Lower lobe of right lung (tissue), 2 donors: Measurements from ENCODE around the gene ATXN7L2. TPM values are rescaled to one million over a fixed set of nuclear protein-coding genes. Genes with fewer than 3 reads are reported as not detected.
A peak's percentile ranks its signal among the peaks of the same experiment; 100 is the strongest.

Source experiments
- ATAC-seq, 2 donors: fragments of 200-7000 bp; cut with Tn5 transposase; one replicate each; pipeline ENCODE4 v1.9.1; 2020 to 2022; ENCODE audit warnings: mild to moderate bottlenecking in 2 of 2, moderate library complexity in 2 of 2
- DNase-seq: peaks from one replicate; pipeline ENCODE4 v3.0.0-alpha.2; 2020
- H3K27ac ChIP-seq: fragments of 200-600 bp; one replicate; pipeline ENCODE4 v1.8.0; 2022
- H3K27me3 ChIP-seq: fragments of 200-600 bp; one replicate; pipeline ENCODE4 v1.8.0; 2022; ENCODE audit warnings: low read depth
- H3K36me3 ChIP-seq: fragments of 200-600 bp; one replicate; pipeline ENCODE4 v1.8.0; 2022; ENCODE audit warnings: mild to moderate bottlenecking
- H3K4me1 ChIP-seq: fragments of 200-600 bp; one replicate; pipeline ENCODE4 v1.8.0; 2022
- H3K4me3 ChIP-seq: fragments of 200-600 bp; one replicate; pipeline ENCODE4 v1.8.0; 2022; ENCODE audit warnings: mild to moderate bottlenecking
- H3K9me3 ChIP-seq: fragments of 200-600 bp; one replicate; pipeline ENCODE4 v1.8.0; 2022
- intact Hi-C: fragments of 100-400 bp; cut with DNase I; formaldehyde crosslinking; loops from one replicate; pipeline ENCODE4 v1.11.0; 2022
- total RNA-seq: library from RNA; stranded (reverse); fragmentation: NEBNext Ultra II Directional; extraction: Animal tissue kit (Norgen Biotek cat#: 25700); gene quantifications from one replicate; pipeline ENCODE4 v1.2.1, GENCODE V29; 2021
- TF ChIP-seq, protein P1 (sequence below): fragments of 200-600 bp; IDR thresholded peaks from one replicate; pipeline ENCODE4 v1.8.0; 2022; ENCODE audit warnings: antibody characterized with exemption, mild to moderate bottlenecking
- donor health status: DM: no; HTN: yes; CAD: no; lungs with severe emphysema.

ATXN7L2 gene
- total RNA-seq, 1 donor from 2014 or later = 3.8 TPM

- H3K4me1 ChIP-seq = peaks cover 12% of the 10 kb centered on the region
- no peak for DNase-seq
- TF ChIP-seq, protein P1, sequence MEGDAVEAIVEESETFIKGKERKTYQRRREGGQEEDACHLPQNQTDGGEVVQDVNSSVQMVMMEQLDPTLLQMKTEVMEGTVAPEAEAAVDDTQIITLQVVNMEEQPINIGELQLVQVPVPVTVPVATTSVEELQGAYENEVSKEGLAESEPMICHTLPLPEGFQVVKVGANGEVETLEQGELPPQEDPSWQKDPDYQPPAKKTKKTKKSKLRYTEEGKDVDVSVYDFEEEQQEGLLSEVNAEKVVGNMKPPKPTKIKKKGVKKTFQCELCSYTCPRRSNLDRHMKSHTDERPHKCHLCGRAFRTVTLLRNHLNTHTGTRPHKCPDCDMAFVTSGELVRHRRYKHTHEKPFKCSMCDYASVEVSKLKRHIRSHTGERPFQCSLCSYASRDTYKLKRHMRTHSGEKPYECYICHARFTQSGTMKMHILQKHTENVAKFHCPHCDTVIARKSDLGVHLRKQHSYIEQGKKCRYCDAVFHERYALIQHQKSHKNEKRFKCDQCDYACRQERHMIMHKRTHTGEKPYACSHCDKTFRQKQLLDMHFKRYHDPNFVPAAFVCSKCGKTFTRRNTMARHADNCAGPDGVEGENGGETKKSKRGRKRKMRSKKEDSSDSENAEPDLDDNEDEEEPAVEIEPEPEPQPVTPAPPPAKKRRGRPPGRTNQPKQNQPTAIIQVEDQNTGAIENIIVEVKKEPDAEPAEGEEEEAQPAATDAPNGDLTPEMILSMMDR = no peak
- H3K9me3 ChIP-seq = no peaks in the 10 kb centered on the region
- no peaks in the 10 kb centered on the region for H3K36me3 ChIP-seq
- intact Hi-C loops = loop anchor here (5.0 kb wide), 1 partner anchor 33 kb away; no protein-coding TSS in a partner anchor
- peak overlapping the region; percentile 41 for H3K27ac ChIP-seq
- no peak for ATAC-seq
- H3K4me3 ChIP-seq = no peak overlapping the region
- no peaks in the 10 kb centered on the region for H3K27me3 ChIP-seq
These were observed 46.3 kb downstream of the ATXN7L2 start for GRCh38 chr1:109529881-109530456.

DNA sequence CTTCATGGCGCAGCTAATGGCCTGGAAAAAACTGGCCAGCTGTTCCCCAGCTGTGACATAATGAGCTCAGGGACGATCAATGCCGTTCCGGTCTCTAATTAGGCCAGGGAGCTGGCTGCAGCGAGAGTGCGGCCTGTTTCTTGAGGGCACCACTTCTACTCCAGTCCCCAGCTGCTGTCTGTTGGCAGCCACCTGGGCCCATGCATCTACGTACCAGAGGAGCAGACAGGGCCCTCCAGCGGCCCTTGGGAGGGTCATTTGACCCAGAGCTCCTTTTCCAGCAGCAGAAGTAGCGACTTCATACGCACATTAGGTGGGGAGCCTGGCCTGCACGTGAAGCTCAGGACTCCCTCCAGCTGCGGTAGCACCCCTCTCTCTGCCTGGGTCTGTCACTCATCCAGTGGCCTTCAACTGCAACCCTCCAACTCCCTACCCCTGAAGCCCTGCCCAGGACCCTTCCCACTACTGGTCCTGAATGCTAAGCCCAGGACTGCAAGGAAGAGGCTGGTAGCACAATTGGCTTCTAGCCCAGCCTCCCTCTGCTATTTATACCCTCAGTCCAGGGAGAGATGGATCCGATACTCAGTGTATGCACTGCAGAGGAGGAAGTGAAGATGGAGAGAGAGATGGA is 46.9 kb downstream of the ATXN7L2 start:
- no peaks in the 10 kb centered on the region for H3K36me3 ChIP-seq
- no peak for ATAC-seq
- TF ChIP-seq, protein P1 = no peak
- H3K4me1 ChIP-seq = peaks cover 12% of the 10 kb centered on the region
- DNase-seq = no peak
- no peaks in the 10 kb centered on the region for H3K27me3 ChIP-seq
- intact Hi-C loops = loop anchor here (5.0 kb wide), 1 partner anchor 33 kb away; no protein-coding TSS in a partner anchor
- no peaks in the 10 kb centered on the region for H3K9me3 ChIP-seq
- H3K27ac ChIP-seq = peak overlapping the region; percentile 41
- no peak overlapping the region for H3K4me3 ChIP-seq

GRCh38 chr1:109531380-109531779 is 47.7 kb downstream of the ATXN7L2 start:
- Histone ChIP-seq H3K27ac (no peak overlapping the region), H3K9me3 (no peaks in the 10 kb centered on the region), H3K36me3 (no peaks in the 10 kb centered on the region), H3K4me1 (peaks cover 12% of the 10 kb centered on the region), H3K4me3 (no peak overlapping the region), H3K27me3 (no peaks in the 10 kb centered on the region)
- no peak for DNase-seq
- TF ChIP-seq, protein P1 = no peak
- no peak for ATAC-seq
- intact Hi-C loops = loop anchor here (5.0 kb wide), 1 partner anchor 34 kb away; no protein-coding TSS in a partner anchor

DNA sequence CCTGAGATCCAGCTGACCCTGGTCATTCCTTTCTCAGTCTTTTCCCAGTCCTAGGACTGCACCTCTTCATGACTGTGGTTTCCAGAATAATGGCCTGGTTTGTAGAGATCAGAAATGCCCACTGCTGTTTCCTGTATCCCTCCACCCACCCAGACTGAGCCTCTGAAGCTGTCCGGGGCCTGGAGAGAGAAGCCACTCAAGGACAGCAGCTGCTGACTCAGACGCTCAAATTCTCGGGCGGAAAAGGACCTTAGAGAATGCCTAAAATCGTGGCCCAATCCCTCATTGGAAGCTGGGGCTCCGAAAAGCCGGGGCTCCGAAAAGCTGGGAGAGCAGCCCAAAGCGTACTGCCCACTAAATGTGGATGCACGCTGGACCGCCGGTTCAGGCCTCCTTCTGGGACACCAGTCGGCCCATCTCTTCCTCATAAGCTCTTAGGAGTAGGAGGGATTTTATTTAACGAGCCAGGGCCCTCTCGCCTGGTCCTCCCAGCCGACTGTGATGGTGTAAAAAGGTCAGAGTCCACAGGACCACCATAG is 48.2 kb downstream of the ATXN7L2 start:
- ATAC-seq = no peak
- Histone ChIP-seq H3K27me3 (no peaks in the 10 kb centered on the region), H3K9me3 (no peaks in the 10 kb centered on the region), H3K4me1 (peaks cover 12% of the 10 kb centered on the region), H3K36me3 (no peaks in the 10 kb centered on the region), H3K27ac (no peak overlapping the region), H3K4me3 (no peak overlapping the region)
- no peak for DNase-seq
- intact Hi-C loops = loop anchor here (5.0 kb wide), 1 partner anchor 35 kb away; no protein-coding TSS in a partner anchor
- TF ChIP-seq, protein P1 = no peak

GRCh38 chr1:109532365-109533136 is 48.8 kb downstream of the ATXN7L2 start:
- Histone ChIP-seq H3K36me3 (no peaks in the 10 kb centered on the region), H3K4me1 (peaks cover 12% of the 10 kb centered on the region), H3K27ac (peak overlapping the region; percentile 56), H3K9me3 (no peaks in the 10 kb centered on the region), H3K4me3 (peak overlapping the region; percentile 16), H3K27me3 (no peaks in the 10 kb centered on the region)
- ATAC-seq = peak; percentile 92 to 94
- DNase-seq = peak; percentile 85
- intact Hi-C loops = loop anchor here (5.0 kb wide), 1 partner anchor 35 kb away; no protein-coding TSS in a partner anchor
- TF ChIP-seq, protein P1 = peak; percentile 94
